B cell (primary cell): ENCODE measurements around the gene HOXB7. TPM values are rescaled to one million over a fixed set of nuclear protein-coding genes. Genes with fewer than 3 reads are reported as not detected.

Source experiments
- ATAC-seq: fragments of 200-7000 bp; cut with Tn5 transposase; one replicate; pipeline ENCODE4 v1.10.0; 2021; ENCODE audit warnings: low read depth, mild to moderate bottlenecking, moderate number of reproducible peaks, moderate library complexity
- CTCF ChIA-PET: fragments of 350-600 bp; sonication (Branson Sonifier 250); formaldehyde crosslinking; loops from one replicate; lab custom pipeline; 2021; ENCODE audit warnings: antibody characterized with exemption, inconsistent platforms; lab: Charles Lee
- POLR2A ChIA-PET: fragments of 350-600 bp; sonication (Branson Sonifier 250); formaldehyde crosslinking; loops from one replicate; lab custom pipeline; 2021; ENCODE audit warnings: antibody characterized with exemption; lab: Charles Lee
- DNase-seq: peaks from one replicate; pipeline ENCODE4 v3.0.0; 2013
- H2AFZ ChIP-seq: 2 replicates; pipeline ENCODE4 v1.6.1; 2012; ENCODE audit warnings: mild to moderate bottlenecking, low read depth, low read length; ENCODE audit not compliant: insufficient read depth, poor library complexity, severe bottlenecking
- H3K27ac ChIP-seq, 2 donors: 1 replicate in 1 of 2; 2 replicates in 1 of 2; pipeline ENCODE4 v1.5.1; 2012 to 2013; ENCODE audit warnings: low read length in 2 of 2, mild to moderate bottlenecking in 2 of 2, moderate library complexity in 1 of 2
- H3K27me3 ChIP-seq, 4 experiments: fragments of 200-600 bp in 1 of 4; sonication (generic) in 1 of 4; replicated peaks in 1 of 4; 1 replicate in 2 of 4; 2 replicates in 2 of 4; pipeline versions ENCODE4 v1.6.1 to v1.7.0; 2013 to 2016; ENCODE audit warnings: low read length in 3 of 4, mild to moderate bottlenecking in 2 of 4, mixed read lengths in 1 of 4, moderate library complexity in 1 of 4; ENCODE audit not compliant: insufficient read depth in 4 of 4, control insufficient read depth in 3 of 4; ENCODE audit errors: control extremely low read depth in 1 of 4
- H3K36me3 ChIP-seq, 2 experiments: replicated peaks in 1 of 2; 1 replicate in 1 of 2; 2 replicates in 1 of 2; pipeline versions ENCODE4 v1.6.1 to v1.7.1; 2013; ENCODE audit warnings: low read length in 1 of 2; ENCODE audit not compliant: insufficient read depth in 2 of 2, control insufficient read depth in 1 of 2; ENCODE audit errors: control extremely low read depth in 1 of 2, extremely low read depth in 1 of 2
- H3K4me1 ChIP-seq, 2 donors: fragments of 200-600 bp in 1 of 2; sonication (generic) in 1 of 2; 1 replicate in 1 of 2; 2 replicates in 1 of 2; pipeline versions ENCODE4 v1.5.1 to v1.6.1; 2013 to 2017; ENCODE audit warnings: low read length in 2 of 2; ENCODE audit not compliant: control insufficient read depth in 2 of 2, insufficient read depth in 2 of 2
- H3K4me2 ChIP-seq: replicated peaks from 2 replicates; pipeline ENCODE3; 2012; ENCODE audit warnings: mild to moderate bottlenecking, low read depth, low read length; ENCODE audit not compliant: poor library complexity, severe bottlenecking
- H3K4me3 ChIP-seq, 5 experiments: fragments of 200-600 bp in 1 of 5; sonication (generic) in 1 of 5; 1 replicate in 3 of 5; 2 replicates in 2 of 5; pipeline versions ENCODE4 v1.5.1 to v1.7.0; 2011 to 2016; ENCODE audit warnings: low read length in 4 of 5, mild to moderate bottlenecking in 4 of 5, low read depth in 2 of 5, control low read depth in 1 of 5, moderate library complexity in 1 of 5; ENCODE audit not compliant: insufficient read depth in 1 of 5; ENCODE audit errors: control extremely low read depth in 1 of 5, extremely low read depth in 1 of 5
- H3K79me2 ChIP-seq: fragments of 200-600 bp; sonication (generic); one replicate; pipeline ENCODE4 v1.6.0; 2016; ENCODE audit warnings: low read length; ENCODE audit not compliant: control insufficient read depth, insufficient read depth
- H3K9ac ChIP-seq: fragments of 200-600 bp; sonication (generic); 2 replicates; pipeline ENCODE4 v1.6.1; 2017; ENCODE audit warnings: mild to moderate bottlenecking, low read length, moderate library complexity
- H3K9me3 ChIP-seq, 3 donors: one replicate each; pipeline versions ENCODE4 v1.6.1 to v1.7.1; 2013; ENCODE audit warnings: low read length in 2 of 3; ENCODE audit not compliant: control insufficient read depth in 2 of 3, insufficient read depth in 1 of 3; ENCODE audit errors: control extremely low read depth in 1 of 3
- H4K20me1 ChIP-seq: 2 replicates; pipeline ENCODE4 v1.6.0; 2012; ENCODE audit warnings: mild to moderate bottlenecking, low read length; ENCODE audit not compliant: insufficient read depth, control insufficient read depth, poor library complexity, severe bottlenecking
- H3K27ac Mint-ChIP-seq: one replicate; pipeline ENCODE4 v1.8.0; 2021; ENCODE audit warnings: mixed read lengths
- H3K27me3 Mint-ChIP-seq: one replicate; pipeline ENCODE4 v1.8.0; 2021; ENCODE audit warnings: mixed read lengths
- H3K4me1 Mint-ChIP-seq: one replicate; pipeline ENCODE4 v1.8.0; 2021; ENCODE audit warnings: mixed read lengths
- H3K4me3 Mint-ChIP-seq: one replicate; pipeline ENCODE4 v1.8.0; 2021; ENCODE audit warnings: mixed read lengths
- H3K9me3 Mint-ChIP-seq: one replicate; pipeline ENCODE4 v1.8.0; 2022; ENCODE audit warnings: mixed read lengths; ENCODE audit not compliant: insufficient read depth
- EZH2 ChIP-seq: IDR thresholded peaks from 2 replicates; pipeline ENCODE4 v1.6.1; 2012; ENCODE audit warnings: borderline replicate concordance, low read depth, mild to moderate bottlenecking, moderate library complexity, low read length; ENCODE audit not compliant: insufficient read depth, poor library complexity, severe bottlenecking
- WGBS: methylation state at CpG from one replicate; pipeline ENCODE4 v1.1.5; 2013; ENCODE audit warnings: missing lambda C conversion rate; ENCODE audit not compliant: insufficient coverage; 5-methylcytosine and 5-hydroxymethylcytosine counted together
- intact Hi-C: fragments of 100-400 bp; cut with micrococcal nuclease; formaldehyde crosslinking; loops from one replicate; pipeline ENCODE4 v1.10.0; 2022
- polyA plus RNA-seq: library from polyadenylated mRNA; depleted of rRNA; stranded (reverse); fragments of >200 nt; gene quantifications from 2 replicates; pipeline ENCODE4 v1.2.3, GENCODE V29; 2012
- total RNA-seq, 2 donors: library from RNA; stranded (reverse); fragments of 120-200 nt in 1 of 2; gene quantifications; 1 replicate in 1 of 2; 2 replicates in 1 of 2; pipeline versions ENCODE4 v1.2.3 to v1.2.4, GENCODE V29; 2013 to 2022
- TF ChIP-seq, protein P1 (sequence below): fragments of 200-600 bp; IDR thresholded peaks from one replicate; pipeline ENCODE4 v1.8.0; 2022; ENCODE audit warnings: antibody characterized with exemption, mild to moderate bottlenecking

Gene HOXB7
- total and polyA plus RNA-seq, 2 donors (not counting 1 experiment from before 2014, with no cell fraction given): 0.25 to 1.3 TPM

DNA sequence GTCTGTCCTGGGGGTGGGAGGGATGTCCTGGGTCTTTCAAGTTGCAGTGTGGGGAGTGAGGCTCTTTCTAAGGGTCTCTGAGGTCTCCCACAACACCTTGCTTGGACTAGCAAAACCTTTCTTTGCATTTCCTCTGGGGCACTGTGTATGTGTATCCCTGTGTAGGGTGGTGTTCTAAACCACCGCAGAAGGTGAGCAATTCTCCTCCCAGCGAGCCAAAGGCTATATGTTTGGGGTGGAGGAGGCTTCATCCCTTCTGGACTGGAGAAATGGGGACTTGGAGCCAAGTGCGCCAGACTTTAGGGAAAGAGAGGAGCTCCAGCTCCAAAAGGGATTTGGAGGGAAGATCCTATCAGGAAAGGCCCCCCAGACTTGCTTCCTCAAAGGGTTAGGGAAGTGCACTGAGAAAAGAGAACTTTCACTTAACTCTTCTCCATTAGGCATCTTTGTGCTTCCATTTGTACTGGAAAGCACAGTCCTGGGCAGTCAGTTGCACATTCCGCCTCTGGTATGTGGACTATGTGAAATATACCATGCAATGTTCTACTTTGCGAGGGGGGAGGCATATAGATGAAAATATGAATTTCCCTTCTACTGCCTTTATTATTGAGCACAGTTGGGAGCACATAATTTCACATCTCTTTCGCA, 34.2 kb upstream of the HOXB7 start:
- Histone ChIP-seq H4K20me1 (no peaks in the 10 kb centered on the region), H3K79me2 (no peaks in the 10 kb centered on the region), H3K4me3 (no peak overlapping the region), H3K9me3 (peaks cover 0 to 30% (median 0%) of the 10 kb centered on the region in 3 donors), H3K27me3 (peaks cover 0 to 75% (median 42%) of the 10 kb centered on the region in 4 experiments), H3K36me3 (no peaks in the 10 kb centered on the region), H3K9ac (no peak overlapping the region), H3K4me1 (peaks cover 33 to 37% of the 10 kb centered on the region in 2 donors), H3K27ac (no peak overlapping the region), H3K4me2 (no peak overlapping the region), H2AFZ (no peak overlapping the region)
- Mint-ChIP-seq H3K27ac (no peak overlapping the region), H3K4me3 (peak overlapping the region; percentile 83), H3K27me3 (peaks cover 68% of the 10 kb centered on the region), H3K9me3 (no peaks in the 10 kb centered on the region), H3K4me1 (peaks cover 34% of the 10 kb centered on the region)
- ChIA-PET POLR2A (no interaction called here), CTCF (no interaction called here)
- TF ChIP-seq EZH2: no peak
- TF ChIP-seq, protein P1, sequence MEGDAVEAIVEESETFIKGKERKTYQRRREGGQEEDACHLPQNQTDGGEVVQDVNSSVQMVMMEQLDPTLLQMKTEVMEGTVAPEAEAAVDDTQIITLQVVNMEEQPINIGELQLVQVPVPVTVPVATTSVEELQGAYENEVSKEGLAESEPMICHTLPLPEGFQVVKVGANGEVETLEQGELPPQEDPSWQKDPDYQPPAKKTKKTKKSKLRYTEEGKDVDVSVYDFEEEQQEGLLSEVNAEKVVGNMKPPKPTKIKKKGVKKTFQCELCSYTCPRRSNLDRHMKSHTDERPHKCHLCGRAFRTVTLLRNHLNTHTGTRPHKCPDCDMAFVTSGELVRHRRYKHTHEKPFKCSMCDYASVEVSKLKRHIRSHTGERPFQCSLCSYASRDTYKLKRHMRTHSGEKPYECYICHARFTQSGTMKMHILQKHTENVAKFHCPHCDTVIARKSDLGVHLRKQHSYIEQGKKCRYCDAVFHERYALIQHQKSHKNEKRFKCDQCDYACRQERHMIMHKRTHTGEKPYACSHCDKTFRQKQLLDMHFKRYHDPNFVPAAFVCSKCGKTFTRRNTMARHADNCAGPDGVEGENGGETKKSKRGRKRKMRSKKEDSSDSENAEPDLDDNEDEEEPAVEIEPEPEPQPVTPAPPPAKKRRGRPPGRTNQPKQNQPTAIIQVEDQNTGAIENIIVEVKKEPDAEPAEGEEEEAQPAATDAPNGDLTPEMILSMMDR: no peak
- no peak for DNase-seq
- intact Hi-C loops: no loop called here
- 60% methylated on average over 2 of the region's 6 CpGs for WGBS
- ATAC-seq: no peak

DNA sequence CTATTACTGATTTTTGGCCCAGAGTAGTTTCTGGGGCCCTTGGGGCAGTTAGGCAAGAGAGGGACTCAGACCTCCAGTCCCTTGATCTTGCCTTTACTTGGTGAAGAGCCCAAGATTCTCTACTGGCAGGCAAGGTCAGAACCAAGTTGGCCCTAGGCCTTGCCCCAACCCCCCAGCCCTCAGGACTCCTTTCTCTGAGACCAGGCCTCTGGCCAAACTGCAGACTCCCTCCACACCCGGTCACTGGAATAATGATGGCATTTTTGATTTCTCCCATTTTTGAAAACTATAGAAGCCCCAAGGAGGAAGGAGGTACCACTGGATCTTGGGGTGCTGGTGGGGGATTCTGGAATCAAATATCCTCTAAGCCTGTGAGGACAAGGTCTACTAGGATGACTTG, 33.3 kb upstream of the HOXB7 start:
- Mint-ChIP-seq H3K4me1 (peaks cover 34% of the 10 kb centered on the region), H3K4me3 (peak overlapping the region; percentile 13), H3K9me3 (no peaks in the 10 kb centered on the region), H3K27ac (no peak overlapping the region), H3K27me3 (peaks cover 68% of the 10 kb centered on the region)
- ChIA-PET CTCF (no interaction called here), POLR2A (no interaction called here)
- Histone ChIP-seq H3K36me3 (no peaks in the 10 kb centered on the region), H3K9me3 (peaks cover 0 to 30% (median 0%) of the 10 kb centered on the region in 3 donors), H3K4me1 (peaks cover 33 to 37% of the 10 kb centered on the region in 2 donors), H3K79me2 (no peaks in the 10 kb centered on the region), H3K4me2 (no peak overlapping the region), H3K27ac (no peak overlapping the region), H3K9ac (no peak overlapping the region), H2AFZ (no peak overlapping the region), H3K4me3 (no peak overlapping the region), H4K20me1 (no peaks in the 10 kb centered on the region), H3K27me3 (peaks cover 0 to 79% (median 44%) of the 10 kb centered on the region in 4 experiments)
- ATAC-seq (no peak), DNase-seq (no peak)
- intact Hi-C loops: no loop called here
- TF ChIP-seq EZH2: no peak
- TF ChIP-seq, protein P1: no peak
- no CpG with 5 or more reads among the region's 1 CpG for WGBS
